K562 (cell line): ENCODE data around the gene TMEM131L. TPM values are rescaled to one million over a fixed set of nuclear protein-coding genes. Genes with fewer than 3 reads are reported as not detected.

Experiments used
- HIVEP1 ChIP-seq: fragments of 250-450 bp; sonication (Bioruptor Pico); IDR thresholded peaks from 2 replicates; pipeline ENCODE4 v1.4.0; 2020; ENCODE audit warnings: mild to moderate bottlenecking
- NFXL1 ChIP-seq: fragments of 450-650 bp; formaldehyde crosslinking; IDR thresholded peaks from 2 replicates; pipeline ENCODE4 v1.4.0; 2021; ENCODE audit warnings: mild to moderate bottlenecking
- RUNX1 ChIP-seq: sonication (generic); IDR thresholded peaks from 2 replicates; pipeline ENCODE4 v1.6.1; 2016; ENCODE audit warnings: antibody characterized with exemption, low read depth
- SIN3A ChIP-seq, 2 experiments: fragments of 150-350 bp in 1 of 2; IDR thresholded peaks; 2 replicates each; pipeline ENCODE4 v1.6.1; 2011 to 2016; ENCODE audit warnings: borderline replicate concordance in 2 of 2, low read depth in 2 of 2, low read length in 2 of 2, mild to moderate bottlenecking in 2 of 2, moderate library complexity in 2 of 2; ENCODE audit not compliant: control insufficient read depth in 1 of 2
- SUPT5H ChIP-seq: fragments of 450-650 bp; IDR thresholded peaks from 2 replicates; pipeline ENCODE4 v1.6.1; 2016
- TAF1 ChIP-seq: IDR thresholded peaks from 2 replicates; pipeline ENCODE4 v1.6.1; 2011; ENCODE audit warnings: mild to moderate bottlenecking, low read length, moderate library complexity; ENCODE audit not compliant: insufficient read depth, control insufficient read depth, severe bottlenecking; ENCODE audit errors: extremely low read depth
- ZNF133 ChIP-seq: fragments of 250-450 bp; sonication (Bioruptor Pico); IDR thresholded peaks from 2 replicates; pipeline ENCODE4 v1.4.0; 2020; ENCODE audit warnings: mild to moderate bottlenecking
- polyA plus RNA-seq, 8 experiments: library from polyadenylated mRNA; depleted of rRNA in 4 of 8; stranded (reverse) in 5 of 8; unstranded in 3 of 8; fragments of >200 nt; fragmentation: Nextera tagmentation in 2 of 8; fragmentation: Illumina TruSeq in 1 of 8; extraction: Ambion mirVana in 2 of 8; extraction: Trizol in 1 of 8; gene quantifications; 2 replicates each; pipeline versions ENCODE4 v1.2.1 to v1.2.3, GENCODE V29; 2011 to 2014; ENCODE audit warnings: inconsistent platforms in 1 of 8, missing spikeins in 1 of 8
- total RNA-seq, 7 experiments: library from RNA; depleted of rRNA in 6 of 7; stranded (reverse); fragments of >200 nt in 6 of 7; fragmentation: Illumina TruSeq in 2 of 7; extraction: Trizol in 2 of 7; gene quantifications; 2 replicates each; pipeline versions ENCODE4 v1.2.1 to v1.2.3, GENCODE V29; 2011 to 2021; ENCODE audit warnings: low replicate concordance in 1 of 7
- TF ChIP-seq, protein P1 (sequence below): fragments of 250-450 bp; sonication (Bioruptor Pico); IDR thresholded peaks from 2 replicates; pipeline ENCODE4 v1.8.0; 2022; ENCODE audit warnings: inconsistent platforms
- TF ChIP-seq, protein P2 (sequence below), 2 experiments: fragments of 250-450 bp in 1 of 2; fragments of 450-650 bp in 1 of 2; sonication (Bioruptor Pico) in 1 of 2; IDR thresholded peaks; 2 replicates each; pipeline versions ENCODE4 v1.6.1 to v1.8.0; 2016 to 2021; ENCODE audit warnings: mild to moderate bottlenecking in 2 of 2, moderate library complexity in 2 of 2, missing compliant biosample characterization in 1 of 2, missing genetic modification characterization in 1 of 2
- TF ChIP-seq, protein P3 (sequence below): fragments of 250-450 bp; sonication (Bioruptor Pico); IDR thresholded peaks from 2 replicates; pipeline ENCODE4 v1.8.0; 2021; ENCODE audit warnings: moderate library complexity, mild to moderate bottlenecking, inconsistent platforms
- TF ChIP-seq, protein P4 (sequence below): fragments of 250-450 bp; sonication (Bioruptor Pico); IDR thresholded peaks from 2 replicates; pipeline ENCODE4 v1.4.0; 2020; ENCODE audit warnings: mild to moderate bottlenecking, moderate library complexity
- TF ChIP-seq, protein P5 (sequence below): fragments of 250-450 bp; sonication (Bioruptor Pico); IDR thresholded peaks from 2 replicates; pipeline ENCODE4 v1.4.0; 2020; ENCODE audit warnings: mild to moderate bottlenecking

The TMEM131L gene
- total and polyA plus RNA-seq, 9 of the 15 experiments (the other 6 are each of a cell fraction or from before 2014, with no cell fraction given), result 1.2 to 20.8 (median 12.9) TPM

DNA sequence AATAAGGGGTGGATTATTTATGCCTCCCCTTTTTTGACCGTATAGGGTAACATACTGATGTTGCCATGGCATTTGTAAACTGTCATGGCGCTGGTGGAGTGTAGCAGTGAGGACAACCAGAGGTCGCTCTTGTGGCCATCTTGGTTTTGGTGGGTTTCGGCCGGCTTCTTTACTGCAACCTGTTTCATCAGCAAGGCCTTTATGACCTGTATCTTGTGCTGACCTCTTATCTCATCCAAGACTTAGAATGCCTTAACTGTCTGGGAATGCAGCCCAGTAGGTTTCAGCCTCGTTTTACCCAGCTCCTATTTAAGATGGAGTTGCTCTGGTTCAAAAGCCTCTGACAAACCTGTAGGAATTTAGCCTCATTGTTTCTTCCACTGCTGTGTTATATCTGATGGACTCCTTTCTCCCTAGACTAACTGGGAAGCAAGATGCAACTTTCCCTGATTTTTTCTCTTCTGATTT is 71.4 kb downstream of the TMEM131L start (continued):
- peak; percentile 75; the same call in 1 of the 2 replicates for TF ChIP-seq ZNF133 (CRISPR knock-in tag)
- TF ChIP-seq SUPT5H, result no peak
- TF ChIP-seq, protein P1, sequence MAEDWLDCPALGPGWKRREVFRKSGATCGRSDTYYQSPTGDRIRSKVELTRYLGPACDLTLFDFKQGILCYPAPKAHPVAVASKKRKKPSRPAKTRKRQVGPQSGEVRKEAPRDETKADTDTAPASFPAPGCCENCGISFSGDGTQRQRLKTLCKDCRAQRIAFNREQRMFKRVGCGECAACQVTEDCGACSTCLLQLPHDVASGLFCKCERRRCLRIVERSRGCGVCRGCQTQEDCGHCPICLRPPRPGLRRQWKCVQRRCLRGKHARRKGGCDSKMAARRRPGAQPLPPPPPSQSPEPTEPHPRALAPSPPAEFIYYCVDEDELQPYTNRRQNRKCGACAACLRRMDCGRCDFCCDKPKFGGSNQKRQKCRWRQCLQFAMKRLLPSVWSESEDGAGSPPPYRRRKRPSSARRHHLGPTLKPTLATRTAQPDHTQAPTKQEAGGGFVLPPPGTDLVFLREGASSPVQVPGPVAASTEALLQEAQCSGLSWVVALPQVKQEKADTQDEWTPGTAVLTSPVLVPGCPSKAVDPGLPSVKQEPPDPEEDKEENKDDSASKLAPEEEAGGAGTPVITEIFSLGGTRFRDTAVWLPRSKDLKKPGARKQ (CRISPR knock-in tag), result peak; percentile 68; the same call in 1 of the 2 replicates
- TF ChIP-seq TAF1, result no peak
- TF ChIP-seq, protein P2, sequence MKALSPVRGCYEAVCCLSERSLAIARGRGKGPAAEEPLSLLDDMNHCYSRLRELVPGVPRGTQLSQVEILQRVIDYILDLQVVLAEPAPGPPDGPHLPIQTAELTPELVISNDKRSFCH (CRISPR knock-in tag; IDR thresholded peaks at IDR 0.05), result peak; percentile 39; the same call in 1 of the 2 replicates
- TF ChIP-seq, protein P2 (tag; IDR thresholded peaks at IDR 0.05), result peak; percentile 87
- peak; percentile 89 for TF ChIP-seq NFXL1 (CRISPR knock-in tag)
- TF ChIP-seq, protein P3, sequence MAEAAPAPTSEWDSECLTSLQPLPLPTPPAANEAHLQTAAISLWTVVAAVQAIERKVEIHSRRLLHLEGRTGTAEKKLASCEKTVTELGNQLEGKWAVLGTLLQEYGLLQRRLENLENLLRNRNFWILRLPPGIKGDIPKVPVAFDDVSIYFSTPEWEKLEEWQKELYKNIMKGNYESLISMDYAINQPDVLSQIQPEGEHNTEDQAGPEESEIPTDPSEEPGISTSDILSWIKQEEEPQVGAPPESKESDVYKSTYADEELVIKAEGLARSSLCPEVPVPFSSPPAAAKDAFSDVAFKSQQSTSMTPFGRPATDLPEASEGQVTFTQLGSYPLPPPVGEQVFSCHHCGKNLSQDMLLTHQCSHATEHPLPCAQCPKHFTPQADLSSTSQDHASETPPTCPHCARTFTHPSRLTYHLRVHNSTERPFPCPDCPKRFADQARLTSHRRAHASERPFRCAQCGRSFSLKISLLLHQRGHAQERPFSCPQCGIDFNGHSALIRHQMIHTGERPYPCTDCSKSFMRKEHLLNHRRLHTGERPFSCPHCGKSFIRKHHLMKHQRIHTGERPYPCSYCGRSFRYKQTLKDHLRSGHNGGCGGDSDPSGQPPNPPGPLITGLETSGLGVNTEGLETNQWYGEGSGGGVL (CRISPR knock-in tag), result peak; percentile 91
- TF ChIP-seq RUNX1, result no peak
- no peak for TF ChIP-seq SIN3A (IDR thresholded peaks at IDR 0.05; ENCODE audit: borderline replicate concordance in 2 of 2, control insufficient read depth in 1 of 2, low read depth in 2 of 2, low read length in 2 of 2)
- TF ChIP-seq, protein P4, sequence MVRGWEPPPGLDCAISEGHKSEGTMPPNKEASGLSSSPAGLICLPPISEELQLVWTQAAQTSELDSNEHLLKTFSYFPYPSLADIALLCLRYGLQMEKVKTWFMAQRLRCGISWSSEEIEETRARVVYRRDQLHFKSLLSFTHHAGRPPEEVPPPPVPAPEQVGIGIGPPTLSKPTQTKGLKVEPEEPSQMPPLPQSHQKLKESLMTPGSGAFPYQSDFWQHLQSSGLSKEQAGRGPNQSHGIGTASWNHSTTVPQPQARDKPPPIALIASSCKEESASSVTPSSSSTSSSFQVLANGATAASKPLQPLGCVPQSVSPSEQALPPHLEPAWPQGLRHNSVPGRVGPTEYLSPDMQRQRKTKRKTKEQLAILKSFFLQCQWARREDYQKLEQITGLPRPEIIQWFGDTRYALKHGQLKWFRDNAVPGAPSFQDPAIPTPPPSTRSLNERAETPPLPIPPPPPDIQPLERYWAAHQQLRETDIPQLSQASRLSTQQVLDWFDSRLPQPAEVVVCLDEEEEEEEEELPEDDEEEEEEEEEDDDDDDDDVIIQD (CRISPR knock-in tag), result 0 out of 2 replicates have a peak, but pooled peaks have one; percentile 60
- TF ChIP-seq HIVEP1, result peak; percentile 76; the same call in 1 of the 2 replicates
- TF ChIP-seq, protein P5, sequence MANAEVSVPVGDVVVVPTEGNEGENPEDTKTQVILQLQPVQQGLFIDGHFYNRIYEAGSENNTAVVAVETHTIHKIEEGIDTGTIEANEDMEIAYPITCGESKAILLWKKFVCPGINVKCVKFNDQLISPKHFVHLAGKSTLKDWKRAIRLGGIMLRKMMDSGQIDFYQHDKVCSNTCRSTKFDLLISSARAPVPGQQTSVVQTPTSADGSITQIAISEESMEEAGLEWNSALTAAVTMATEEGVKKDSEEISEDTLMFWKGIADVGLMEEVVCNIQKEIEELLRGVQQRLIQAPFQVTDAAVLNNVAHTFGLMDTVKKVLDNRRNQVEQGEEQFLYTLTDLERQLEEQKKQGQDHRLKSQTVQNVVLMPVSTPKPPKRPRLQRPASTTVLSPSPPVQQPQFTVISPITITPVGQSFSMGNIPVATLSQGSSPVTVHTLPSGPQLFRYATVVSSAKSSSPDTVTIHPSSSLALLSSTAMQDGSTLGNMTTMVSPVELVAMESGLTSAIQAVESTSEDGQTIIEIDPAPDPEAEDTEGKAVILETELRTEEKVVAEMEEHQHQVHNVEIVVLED, result peak; percentile 68
